HepG2 (cell line): ENCODE data around the gene WNT1. TPM values are rescaled to one million over a fixed set of nuclear protein-coding genes. Genes with fewer than 3 reads are reported as not detected.
A peak's percentile ranks its signal among the peaks of the same experiment; 100 is the strongest.

Source experiments
- AGO2 ChIP-seq: fragments of 200-400 bp; formaldehyde crosslinking; optimal IDR thresholded peaks from 2 replicates; pipeline ENCODE3; 2017; ENCODE audit warnings: mild to moderate bottlenecking, low read depth, low read length, moderate library complexity
- AHR ChIP-seq: IDR thresholded peaks from 2 replicates; pipeline ENCODE4 v1.6.1; 2018; ENCODE audit warnings: missing genetic modification reagents, missing compliant biosample characterization
- MXI1 ChIP-seq: IDR thresholded peaks from 3 replicates; pipeline ENCODE4 v1.6.1; 2012; ENCODE audit warnings: low read depth, low read length, inconsistent platforms, borderline replicate concordance
- PAF1 ChIP-seq: IDR thresholded peaks from 2 replicates; pipeline ENCODE4 v1.6.1; 2016; ENCODE audit warnings: missing genetic modification reagents, missing compliant biosample characterization
- SAP130 ChIP-seq: IDR thresholded peaks from 2 replicates; pipeline ENCODE4 v1.6.1; 2016; ENCODE audit warnings: low read depth
- SIN3A ChIP-seq: IDR thresholded peaks from 2 replicates; pipeline ENCODE4 v1.6.1; 2011; ENCODE audit warnings: low read depth, mild to moderate bottlenecking, control low read depth, low read length, borderline replicate concordance
- SP1 ChIP-seq, 2 experiments: fragments of 450-650 bp in 1 of 2; sonication (generic) in 1 of 2; formaldehyde crosslinking in 1 of 2; IDR thresholded peaks; 2 replicates each; pipeline versions ENCODE4 v1.4.0 to v1.6.1; 2016 to 2020; ENCODE audit warnings: missing genetic modification reagents in 1 of 2
- ZNF335 ChIP-seq: sonication (generic); formaldehyde crosslinking; IDR thresholded peaks from 2 replicates; pipeline ENCODE4 v1.4.0; 2020; ENCODE audit warnings: missing genetic modification reagents
- ZNF652 ChIP-seq: IDR thresholded peaks from 2 replicates; pipeline ENCODE4 v1.6.1; 2016; ENCODE audit warnings: low read depth, borderline replicate concordance
- ZNF781 ChIP-seq: sonication (generic); formaldehyde crosslinking; IDR thresholded peaks from 2 replicates; pipeline ENCODE4 v1.5.1; 2020; ENCODE audit warnings: borderline replicate concordance, mild to moderate bottlenecking, missing genetic modification reagents; ENCODE audit errors: not compliant biosample characterization
- ZNF788 ChIP-seq: sonication (generic); formaldehyde crosslinking; IDR thresholded peaks from 2 replicates; pipeline ENCODE4 v1.5.0; 2020; ENCODE audit warnings: mild to moderate bottlenecking, missing genetic modification reagents, borderline replicate concordance
- polyA plus RNA-seq, 8 experiments: library from polyadenylated mRNA; depleted of rRNA in 3 of 8; stranded (reverse) in 7 of 8; unstranded in 1 of 8; fragments of >200 nt; fragmentation: Illumina TruSeq in 4 of 8; extraction: Trizol in 4 of 8; gene quantifications; 2 replicates each; pipeline versions ENCODE4 v1.2.1 to v1.2.3, GENCODE V29; 2011 to 2016; ENCODE audit warnings: low read depth in 4 of 8, missing spikeins in 1 of 8, mixed read lengths in 1 of 8; ENCODE audit not compliant: insufficient read depth in 1 of 8
- total RNA-seq, 5 experiments: library from RNA; depleted of rRNA; stranded (reverse); fragments of >200 nt; fragmentation: Illumina TruSeq; extraction: Trizol; gene quantifications; 2 replicates each; pipeline ENCODE4 v1.2.3, GENCODE V29; 2016; ENCODE audit warnings: low read depth in 1 of 5
- TF ChIP-seq, protein P1 (sequence below): sonication (generic); formaldehyde crosslinking; IDR thresholded peaks from 2 replicates; pipeline ENCODE4 v1.9.0; 2022; ENCODE audit warnings: missing genetic modification reagents, mild to moderate bottlenecking, borderline replicate concordance
- TF ChIP-seq, protein P2 (sequence below): sonication (generic); formaldehyde crosslinking; IDR thresholded peaks from 2 replicates; pipeline ENCODE4 v1.8.0; 2022; ENCODE audit warnings: mild to moderate bottlenecking, missing genetic modification reagents, moderate library complexity
- TF ChIP-seq, protein P3 (sequence below): sonication (generic); formaldehyde crosslinking; IDR thresholded peaks from 2 replicates; pipeline ENCODE4 v1.4.0; 2020; ENCODE audit warnings: missing genetic modification reagents, borderline replicate concordance
- TF ChIP-seq, protein P4 (sequence below): IDR thresholded peaks from 2 replicates; pipeline ENCODE4 v1.6.1; 2016
- TF ChIP-seq, protein P5 (sequence below): IDR thresholded peaks from 2 replicates; pipeline ENCODE4 v1.6.1; 2012; ENCODE audit warnings: inconsistent platforms

The WNT1 gene
- total and polyA plus RNA-seq, 2 of the 13 experiments (the other 11 are each of a cell fraction or from before 2014, with no cell fraction given) = not detected

DNA sequence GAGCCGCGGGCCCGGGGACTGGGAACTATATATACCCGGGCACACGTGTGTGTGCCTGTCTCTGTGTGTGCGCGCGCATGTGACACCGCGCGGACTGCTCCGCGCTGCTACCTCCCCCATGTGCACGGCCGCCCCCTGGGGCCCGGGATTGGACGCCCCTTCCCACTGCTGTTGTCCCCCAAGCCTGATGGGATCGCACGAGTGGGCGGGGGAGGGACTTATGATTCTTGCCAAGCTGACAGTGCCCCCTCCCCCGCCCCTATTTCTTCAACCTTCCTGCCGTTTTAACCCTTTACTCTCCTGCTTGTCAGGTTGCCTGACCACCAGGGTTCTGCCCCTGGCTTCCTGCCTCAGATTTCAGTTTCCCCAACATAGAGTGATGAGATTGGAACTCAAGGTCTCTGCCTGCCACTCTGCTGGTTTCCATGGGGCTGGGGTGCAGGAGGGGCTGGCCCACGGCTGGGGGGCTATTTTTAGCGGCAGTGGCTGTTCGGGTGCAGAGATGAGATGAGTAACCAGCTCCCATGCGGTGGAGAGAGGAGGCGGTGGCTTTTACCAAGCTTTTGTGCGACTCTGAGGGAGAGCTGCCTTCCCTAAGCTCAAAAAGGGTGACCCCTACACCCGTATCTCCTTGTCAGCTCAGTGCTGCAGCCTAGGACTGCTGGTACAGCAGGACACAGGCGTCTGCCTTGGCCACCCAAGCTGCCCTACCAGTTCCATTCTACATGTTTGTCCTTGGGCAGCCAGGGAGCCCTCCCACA is 21.4 kb downstream of the WNT1 start, which contains the start of gene DDN (continued):
- TF ChIP-seq, protein P1, sequence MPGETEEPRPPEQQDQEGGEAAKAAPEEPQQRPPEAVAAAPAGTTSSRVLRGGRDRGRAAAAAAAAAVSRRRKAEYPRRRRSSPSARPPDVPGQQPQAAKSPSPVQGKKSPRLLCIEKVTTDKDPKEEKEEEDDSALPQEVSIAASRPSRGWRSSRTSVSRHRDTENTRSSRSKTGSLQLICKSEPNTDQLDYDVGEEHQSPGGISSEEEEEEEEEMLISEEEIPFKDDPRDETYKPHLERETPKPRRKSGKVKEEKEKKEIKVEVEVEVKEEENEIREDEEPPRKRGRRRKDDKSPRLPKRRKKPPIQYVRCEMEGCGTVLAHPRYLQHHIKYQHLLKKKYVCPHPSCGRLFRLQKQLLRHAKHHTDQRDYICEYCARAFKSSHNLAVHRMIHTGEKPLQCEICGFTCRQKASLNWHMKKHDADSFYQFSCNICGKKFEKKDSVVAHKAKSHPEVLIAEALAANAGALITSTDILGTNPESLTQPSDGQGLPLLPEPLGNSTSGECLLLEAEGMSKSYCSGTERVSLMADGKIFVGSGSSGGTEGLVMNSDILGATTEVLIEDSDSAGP = 0 out of 2 replicates have a peak, but pooled peaks have one; percentile 4
- no peak for TF ChIP-seq AHR (CRISPR knock-in tag)
- TF ChIP-seq SIN3A = 0 out of 2 replicates have a peak, but pooled peaks have one; percentile 28
- TF ChIP-seq AGO2 = peak; percentile 22
- TF ChIP-seq ZNF652 (CRISPR knock-in tag) = peak; percentile 95
- TF ChIP-seq MXI1 = peak; percentile 51; the same call in 1 of the 3 replicates
- TF ChIP-seq, protein P2, sequence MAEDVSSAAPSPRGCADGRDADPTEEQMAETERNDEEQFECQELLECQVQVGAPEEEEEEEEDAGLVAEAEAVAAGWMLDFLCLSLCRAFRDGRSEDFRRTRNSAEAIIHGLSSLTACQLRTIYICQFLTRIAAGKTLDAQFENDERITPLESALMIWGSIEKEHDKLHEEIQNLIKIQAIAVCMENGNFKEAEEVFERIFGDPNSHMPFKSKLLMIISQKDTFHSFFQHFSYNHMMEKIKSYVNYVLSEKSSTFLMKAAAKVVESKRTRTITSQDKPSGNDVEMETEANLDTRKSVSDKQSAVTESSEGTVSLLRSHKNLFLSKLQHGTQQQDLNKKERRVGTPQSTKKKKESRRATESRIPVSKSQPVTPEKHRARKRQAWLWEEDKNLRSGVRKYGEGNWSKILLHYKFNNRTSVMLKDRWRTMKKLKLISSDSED (CRISPR knock-in tag) = no peak
- 0 out of 2 replicates have a peak, but pooled peaks have one; percentile 35 for TF ChIP-seq ZNF788
- no peak for TF ChIP-seq ZNF781 (CRISPR knock-in tag)
- peak; percentile 49 for TF ChIP-seq SAP130
- TF ChIP-seq, protein P3, sequence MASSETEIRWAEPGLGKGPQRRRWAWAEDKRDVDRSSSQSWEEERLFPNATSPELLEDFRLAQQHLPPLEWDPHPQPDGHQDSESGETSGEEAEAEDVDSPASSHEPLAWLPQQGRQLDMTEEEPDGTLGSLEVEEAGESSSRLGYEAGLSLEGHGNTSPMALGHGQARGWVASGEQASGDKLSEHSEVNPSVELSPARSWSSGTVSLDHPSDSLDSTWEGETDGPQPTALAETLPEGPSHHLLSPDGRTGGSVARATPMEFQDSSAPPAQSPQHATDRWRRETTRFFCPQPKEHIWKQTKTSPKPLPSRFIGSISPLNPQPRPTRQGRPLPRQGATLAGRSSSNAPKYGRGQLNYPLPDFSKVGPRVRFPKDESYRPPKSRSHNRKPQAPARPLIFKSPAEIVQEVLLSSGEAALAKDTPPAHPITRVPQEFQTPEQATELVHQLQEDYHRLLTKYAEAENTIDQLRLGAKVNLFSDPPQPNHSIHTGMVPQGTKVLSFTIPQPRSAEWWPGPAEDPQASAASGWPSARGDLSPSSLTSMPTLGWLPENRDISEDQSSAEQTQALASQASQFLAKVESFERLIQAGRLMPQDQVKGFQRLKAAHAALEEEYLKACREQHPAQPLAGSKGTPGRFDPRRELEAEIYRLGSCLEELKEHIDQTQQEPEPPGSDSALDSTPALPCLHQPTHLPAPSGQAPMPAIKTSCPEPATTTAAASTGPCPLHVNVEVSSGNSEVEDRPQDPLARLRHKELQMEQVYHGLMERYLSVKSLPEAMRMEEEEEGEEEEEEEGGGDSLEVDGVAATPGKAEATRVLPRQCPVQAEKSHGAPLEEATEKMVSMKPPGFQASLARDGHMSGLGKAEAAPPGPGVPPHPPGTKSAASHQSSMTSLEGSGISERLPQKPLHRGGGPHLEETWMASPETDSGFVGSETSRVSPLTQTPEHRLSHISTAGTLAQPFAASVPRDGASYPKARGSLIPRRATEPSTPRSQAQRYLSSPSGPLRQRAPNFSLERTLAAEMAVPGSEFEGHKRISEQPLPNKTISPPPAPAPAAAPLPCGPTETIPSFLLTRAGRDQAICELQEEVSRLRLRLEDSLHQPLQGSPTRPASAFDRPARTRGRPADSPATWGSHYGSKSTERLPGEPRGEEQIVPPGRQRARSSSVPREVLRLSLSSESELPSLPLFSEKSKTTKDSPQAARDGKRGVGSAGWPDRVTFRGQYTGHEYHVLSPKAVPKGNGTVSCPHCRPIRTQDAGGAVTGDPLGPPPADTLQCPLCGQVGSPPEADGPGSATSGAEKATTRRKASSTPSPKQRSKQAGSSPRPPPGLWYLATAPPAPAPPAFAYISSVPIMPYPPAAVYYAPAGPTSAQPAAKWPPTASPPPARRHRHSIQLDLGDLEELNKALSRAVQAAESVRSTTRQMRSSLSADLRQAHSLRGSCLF (CRISPR knock-in tag) = no peak
- no peak for TF ChIP-seq SP1 (IDR thresholded peaks at IDR 0.05)
- TF ChIP-seq SP1 (CRISPR knock-in tag; IDR thresholded peaks at IDR 0.05) = 0 out of 2 replicates have a peak, but pooled peaks have one; percentile 14
- no peak for TF ChIP-seq PAF1
- TF ChIP-seq ZNF335 (CRISPR knock-in tag) = peak; percentile 85; the same call in 1 of the 2 replicates
- TF ChIP-seq, protein P4, sequence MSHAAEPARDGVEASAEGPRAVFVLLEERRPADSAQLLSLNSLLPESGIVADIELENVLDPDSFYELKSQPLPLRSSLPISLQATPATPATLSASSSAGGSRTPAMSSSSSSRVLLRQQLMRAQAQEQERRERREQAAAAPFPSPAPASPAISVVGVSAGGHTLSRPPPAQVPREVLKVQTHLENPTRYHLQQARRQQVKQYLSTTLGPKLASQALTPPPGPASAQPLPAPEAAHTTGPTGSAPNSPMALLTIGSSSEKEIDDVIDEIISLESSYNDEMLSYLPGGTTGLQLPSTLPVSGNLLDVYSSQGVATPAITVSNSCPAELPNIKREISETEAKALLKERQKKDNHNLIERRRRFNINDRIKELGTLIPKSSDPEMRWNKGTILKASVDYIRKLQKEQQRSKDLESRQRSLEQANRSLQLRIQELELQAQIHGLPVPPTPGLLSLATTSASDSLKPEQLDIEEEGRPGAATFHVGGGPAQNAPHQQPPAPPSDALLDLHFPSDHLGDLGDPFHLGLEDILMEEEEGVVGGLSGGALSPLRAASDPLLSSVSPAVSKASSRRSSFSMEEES (CRISPR knock-in tag) = no peak
- TF ChIP-seq, protein P5, sequence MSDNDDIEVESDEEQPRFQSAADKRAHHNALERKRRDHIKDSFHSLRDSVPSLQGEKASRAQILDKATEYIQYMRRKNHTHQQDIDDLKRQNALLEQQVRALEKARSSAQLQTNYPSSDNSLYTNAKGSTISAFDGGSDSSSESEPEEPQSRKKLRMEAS = peak; percentile 74
